Measurements from ENCODE around the gene ATP10B. TPM values are rescaled to one million over a fixed set of nuclear protein-coding genes. Genes with fewer than 3 reads are reported as not detected.

ATP10B gene
- total and polyA plus RNA-seq, 3 experiments from 2014 or later = not detected

DNA sequence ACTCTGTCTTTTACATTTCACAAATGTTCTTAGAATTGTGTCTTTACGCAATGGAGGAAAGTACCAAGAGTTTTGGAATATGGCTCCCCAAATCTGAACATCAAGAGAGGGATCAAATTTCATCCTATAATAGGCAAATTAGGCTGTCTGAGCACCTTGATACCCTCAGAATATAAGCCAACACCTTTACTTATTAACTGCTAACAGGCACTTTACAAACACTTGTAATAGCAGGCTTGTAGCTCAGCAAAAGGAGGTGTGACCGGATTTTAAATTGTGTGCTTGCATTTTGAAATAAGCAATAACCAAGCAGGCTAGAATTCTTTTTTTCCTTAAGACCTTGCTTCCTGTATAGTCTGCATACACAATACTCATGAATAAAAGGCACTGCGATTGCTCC, 92.0 kb downstream of the ATP10B start:
- H3K27me3 Mint-ChIP-seq = peaks cover 0 to 37% of the 10 kb centered on the region in 2 donors
- no peaks in the 10 kb centered on the region for H3K4me1 Mint-ChIP-seq
- Histone ChIP-seq H3K27ac (ENCODE audit: low read depth, low read length) (no peak overlapping the region), H3K36me3 (ENCODE audit: insufficient read depth, low read length) (no peaks in the 10 kb centered on the region), H3K9me3 (ENCODE audit: low read length) (no peaks in the 10 kb centered on the region), H3K4me3 (ENCODE audit: low read length) (no peak overlapping the region), H3K27me3 (ENCODE audit: insufficient read depth, low read length, poor library complexity, severe bottlenecking) (no peaks in the 10 kb centered on the region), H3K4me1 (ENCODE audit: insufficient read depth, low read length) (no peaks in the 10 kb centered on the region)
- peaks cover 0 to 8% (median 3%) of the 10 kb centered on the region in 5 donors for H3K9me3 Mint-ChIP-seq
- H3K27ac Mint-ChIP-seq = no peak overlapping the region
- H3K4me3 Mint-ChIP-seq = no peak overlapping the region
- CTCF ChIA-PET = no interaction called here
- POLR2A ChIA-PET = no interaction called here
- H3K36me3 Mint-ChIP-seq = no peaks in the 10 kb centered on the region
- no peak for DNase-seq

DNA sequence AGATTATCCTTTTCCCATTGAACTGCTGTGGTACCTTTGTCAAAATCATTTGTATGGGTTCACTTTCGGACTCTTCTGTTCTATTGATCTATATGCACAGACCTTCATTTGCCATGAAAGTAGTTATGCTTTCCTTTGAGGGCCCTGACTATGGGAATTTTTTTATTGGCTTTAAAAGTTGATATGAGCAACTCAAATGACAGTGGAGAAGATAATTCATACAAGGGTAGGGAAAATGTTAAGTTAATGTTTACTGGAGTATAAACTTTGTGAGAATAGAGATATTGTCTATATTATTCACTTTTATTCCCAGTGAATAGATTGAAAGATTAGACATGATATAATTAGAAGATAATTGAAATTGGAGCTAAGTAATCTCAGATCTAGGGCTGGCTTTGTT, 94.8 kb downstream of the ATP10B start:
- H3K4me1 ChIP-seq (ENCODE audit: insufficient read depth, low read length) = no peaks in the 10 kb centered on the region
- CTCF ChIA-PET = no interaction called here

DNA sequence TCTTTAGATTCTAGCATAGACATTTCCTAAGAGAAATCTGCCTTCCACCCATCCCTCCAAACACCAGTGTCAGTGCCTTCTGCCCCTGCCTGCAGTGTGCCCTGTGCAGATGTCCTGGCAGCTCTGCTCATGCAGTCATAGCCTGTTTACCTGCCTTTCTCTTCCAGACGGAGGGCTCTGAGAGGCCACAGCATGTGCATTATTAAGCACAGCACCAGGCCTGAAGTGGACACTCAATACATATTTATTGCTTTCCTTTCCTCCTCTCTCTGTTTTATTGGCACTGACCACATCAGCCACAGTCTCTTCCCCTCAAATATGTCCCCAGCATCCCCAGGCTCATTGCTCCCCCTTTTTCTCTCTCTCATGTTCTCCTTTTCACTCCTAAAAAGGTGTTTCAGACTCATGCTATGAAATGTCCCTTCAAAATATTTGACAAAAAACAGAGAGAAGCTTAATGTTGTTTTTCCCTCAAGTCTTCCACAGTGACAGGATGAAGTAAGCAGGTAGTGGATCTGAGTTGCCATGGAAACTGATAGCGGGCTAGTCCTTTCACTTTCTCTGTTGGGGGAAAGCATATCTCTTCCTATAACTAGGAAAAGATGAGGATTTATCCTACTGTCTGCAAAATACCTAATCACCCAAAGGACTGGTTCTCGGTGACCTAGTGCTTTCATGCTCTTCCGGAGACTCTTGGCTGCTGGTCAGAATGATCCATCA, 100.9 kb downstream of the ATP10B start:
- no peaks in the 10 kb centered on the region for H3K36me3 Mint-ChIP-seq
- no peak for DNase-seq
- no peaks in the 10 kb centered on the region for H3K4me1 Mint-ChIP-seq
- H3K27me3 Mint-ChIP-seq = peaks cover 0 to 6% of the 10 kb centered on the region in 2 donors
- Histone ChIP-seq H3K4me3 (ENCODE audit: low read length) (no peak overlapping the region), H3K4me1 (ENCODE audit: insufficient read depth, low read length) (no peaks in the 10 kb centered on the region), H3K9me3 (ENCODE audit: low read length) (no peaks in the 10 kb centered on the region), H3K27me3 (ENCODE audit: insufficient read depth, low read length, poor library complexity, severe bottlenecking) (no peaks in the 10 kb centered on the region), H3K36me3 (ENCODE audit: insufficient read depth, low read length) (no peaks in the 10 kb centered on the region), H3K27ac (ENCODE audit: low read depth, low read length) (no peak overlapping the region)
- no peak overlapping the region for H3K27ac Mint-ChIP-seq
- H3K9me3 Mint-ChIP-seq = peaks cover 0 to 3% (median 2%) of the 10 kb centered on the region in 5 donors
- ChIA-PET CTCF (no interaction called here), POLR2A (no interaction called here)
- H3K4me3 Mint-ChIP-seq = no peak overlapping the region

More for the DNA sequence above, 94.8 kb downstream of the ATP10B start:
- no peaks in the 10 kb centered on the region for H3K4me1 Mint-ChIP-seq
- H3K27me3 Mint-ChIP-seq = peaks cover 0 to 18% of the 10 kb centered on the region in 2 donors
- Histone ChIP-seq H3K36me3 (ENCODE audit: insufficient read depth, low read length) (no peaks in the 10 kb centered on the region), H3K4me3 (ENCODE audit: low read length) (no peak overlapping the region), H3K9me3 (ENCODE audit: low read length) (no peaks in the 10 kb centered on the region), H3K27me3 (ENCODE audit: insufficient read depth, low read length, poor library complexity, severe bottlenecking) (no peaks in the 10 kb centered on the region), H3K27ac (ENCODE audit: low read depth, low read length) (no peak overlapping the region)
- no peak overlapping the region for H3K4me3 Mint-ChIP-seq
- H3K36me3 Mint-ChIP-seq = no peaks in the 10 kb centered on the region
- POLR2A ChIA-PET = no interaction called here
- no peak overlapping the region for H3K27ac Mint-ChIP-seq
- no peak for DNase-seq
- peaks cover 0 to 5% (median 0%) of the 10 kb centered on the region in 5 donors for H3K9me3 Mint-ChIP-seq

GRCh38 chr5:160749682-160750081, 102.3 kb downstream of the ATP10B start:
- ChIA-PET POLR2A (no interaction called here), CTCF (no interaction called here)
- Mint-ChIP-seq H3K27me3 (peaks cover 0 to 6% of the 10 kb centered on the region in 2 donors), H3K9me3 (peaks cover 0 to 2% (median 0%) of the 10 kb centered on the region in 5 donors), H3K4me1 (no peaks in the 10 kb centered on the region), H3K4me3 (no peak overlapping the region), H3K36me3 (no peaks in the 10 kb centered on the region), H3K27ac (no peak overlapping the region)
- no peaks in the 10 kb centered on the region for H3K9me3 ChIP-seq (ENCODE audit: low read length)
- H3K4me3 ChIP-seq (ENCODE audit: low read length) = no peak overlapping the region
- H3K36me3 ChIP-seq (ENCODE audit: insufficient read depth, low read length) = no peaks in the 10 kb centered on the region
- no peak overlapping the region for H3K27ac ChIP-seq (ENCODE audit: low read depth, low read length)
- H3K27me3 ChIP-seq (ENCODE audit: insufficient read depth, low read length, poor library complexity, severe bottlenecking) = no peaks in the 10 kb centered on the region
- no peaks in the 10 kb centered on the region for H3K4me1 ChIP-seq (ENCODE audit: insufficient read depth, low read length)
- DNase-seq = no peak

- Histone ChIP-seq H3K36me3 (ENCODE audit: insufficient read depth, low read length) (no peaks in the 10 kb centered on the region), H3K4me3 (ENCODE audit: low read length) (no peak overlapping the region), H3K27ac (ENCODE audit: low read depth, low read length) (no peak overlapping the region), H3K27me3 (ENCODE audit: insufficient read depth, low read length, poor library complexity, severe bottlenecking) (no peaks in the 10 kb centered on the region), H3K9me3 (ENCODE audit: low read length) (no peaks in the 10 kb centered on the region), H3K4me1 (ENCODE audit: insufficient read depth, low read length) (no peaks in the 10 kb centered on the region)
- Mint-ChIP-seq H3K9me3 (peaks cover 0 to 2% (median 0%) of the 10 kb centered on the region in 5 donors), H3K36me3 (no peaks in the 10 kb centered on the region), H3K4me1 (no peaks in the 10 kb centered on the region), H3K4me3 (no peak overlapping the region), H3K27ac (no peak overlapping the region), H3K27me3 (peaks cover 0 to 9% of the 10 kb centered on the region in 2 donors)
- ChIA-PET CTCF (no interaction called here), POLR2A (no interaction called here)
- DNase-seq = no peak
Observed at GRCh38 chr5:160749026-160749425, 103.0 kb downstream of the ATP10B start.

DNA sequence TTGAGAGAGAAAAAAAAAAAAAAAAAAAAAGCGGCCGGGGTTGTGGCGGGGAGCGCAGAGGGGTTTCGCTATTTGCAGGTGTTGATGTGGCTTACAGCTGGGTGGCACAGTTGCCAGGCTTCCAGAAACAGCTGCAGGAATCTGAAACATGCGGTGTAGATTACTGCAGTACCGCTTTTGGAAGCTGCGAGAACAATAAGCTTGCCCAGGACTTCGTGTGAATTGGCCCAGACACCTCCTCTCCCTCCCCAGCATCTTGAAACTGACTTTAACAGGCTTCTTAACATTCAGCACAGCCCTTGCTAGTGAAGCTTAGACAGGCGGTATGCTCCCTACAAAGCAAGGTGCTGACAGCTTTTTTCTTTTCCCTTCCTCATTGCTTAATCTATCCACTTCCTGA, 104.0 kb downstream of the ATP10B start:
- ChIA-PET POLR2A (no interaction called here), CTCF (no interaction called here)
- DNase-seq = no peak
- Histone ChIP-seq H3K36me3 (ENCODE audit: insufficient read depth, low read length) (no peaks in the 10 kb centered on the region), H3K4me3 (ENCODE audit: low read length) (no peak overlapping the region), H3K27me3 (ENCODE audit: insufficient read depth, low read length, poor library complexity, severe bottlenecking) (no peaks in the 10 kb centered on the region), H3K4me1 (ENCODE audit: insufficient read depth, low read length) (no peaks in the 10 kb centered on the region), H3K27ac (ENCODE audit: low read depth, low read length) (no peak overlapping the region), H3K9me3 (ENCODE audit: low read length) (no peaks in the 10 kb centered on the region)
- no peak overlapping the region for H3K4me3 Mint-ChIP-seq
- H3K27ac Mint-ChIP-seq = no peak overlapping the region
- H3K27me3 Mint-ChIP-seq = peaks cover 0 to 9% of the 10 kb centered on the region in 2 donors
- H3K9me3 Mint-ChIP-seq = peaks cover 0 to 2% (median 0%) of the 10 kb centered on the region in 5 donors
- no peaks in the 10 kb centered on the region for H3K4me1 Mint-ChIP-seq
- no peaks in the 10 kb centered on the region for H3K36me3 Mint-ChIP-seq

- Histone ChIP-seq H3K4me3 (ENCODE audit: low read length) (no peak overlapping the region), H3K27me3 (ENCODE audit: insufficient read depth, low read length, poor library complexity, severe bottlenecking) (no peaks in the 10 kb centered on the region), H3K4me1 (ENCODE audit: insufficient read depth, low read length) (no peaks in the 10 kb centered on the region), H3K9me3 (ENCODE audit: low read length) (no peaks in the 10 kb centered on the region), H3K27ac (ENCODE audit: low read depth, low read length) (no peak overlapping the region), H3K36me3 (ENCODE audit: insufficient read depth, low read length) (no peaks in the 10 kb centered on the region)
- Mint-ChIP-seq H3K36me3 (no peaks in the 10 kb centered on the region), H3K27ac (peak overlapping the region in 1 of 8 donors; percentile 14), H3K4me1 (no peaks in the 10 kb centered on the region), H3K27me3 (peaks cover 0 to 9% of the 10 kb centered on the region in 2 donors), H3K4me3 (no peak overlapping the region), H3K9me3 (peaks cover 0 to 2% (median 0%) of the 10 kb centered on the region in 5 donors)
- CTCF ChIA-PET = no interaction called here
- POLR2A ChIA-PET = no interaction called here
- DNase-seq = no peak
Observed at GRCh38 chr5:160747559-160747958, 104.5 kb downstream of the ATP10B start.

DNA sequence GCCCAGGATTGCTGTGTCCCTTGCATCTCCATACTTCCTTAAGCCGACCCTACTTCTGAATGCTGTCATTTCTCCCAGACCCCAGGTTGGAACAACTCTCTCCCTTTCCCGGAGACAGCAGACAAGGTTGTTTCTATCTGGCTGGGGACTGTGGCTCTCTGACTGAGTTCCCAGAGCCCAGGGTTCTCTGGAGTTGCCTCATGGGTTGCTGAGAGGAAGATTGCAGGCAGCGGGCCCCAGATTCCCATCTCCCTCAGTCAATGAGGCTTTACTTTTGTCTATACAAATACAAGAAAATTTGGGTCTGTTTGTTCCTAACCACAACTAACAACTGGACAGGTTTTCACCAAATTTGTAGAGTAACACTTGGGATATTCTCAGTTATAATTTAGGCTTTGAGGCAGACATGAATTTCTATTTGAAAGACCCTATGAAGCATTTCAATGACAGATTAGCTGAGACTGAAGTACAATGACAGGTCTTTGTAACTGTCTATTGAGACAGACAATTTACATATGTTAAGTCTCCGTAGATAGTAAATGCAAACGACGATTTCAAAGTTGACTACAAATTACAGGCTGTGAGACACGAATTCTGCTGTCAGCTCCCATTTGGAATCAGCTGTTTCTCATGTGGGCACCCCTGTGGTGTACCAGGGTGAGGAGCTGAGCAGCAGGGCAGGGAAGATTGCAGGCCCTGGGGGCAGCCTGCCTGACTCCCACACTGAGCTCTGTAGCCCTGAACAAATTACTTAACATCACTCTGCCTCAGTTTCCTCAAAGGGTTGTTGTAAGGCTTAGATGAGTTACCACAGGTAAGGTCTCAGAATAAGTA, 107.5 kb downstream of the ATP10B start:
- no peaks in the 10 kb centered on the region for H3K36me3 Mint-ChIP-seq
- no peak overlapping the region for H3K4me3 Mint-ChIP-seq
- peaks cover 0 to 2% of the 10 kb centered on the region in 2 donors for H3K27me3 Mint-ChIP-seq
- POLR2A ChIA-PET = no interaction called here
- no peak overlapping the region for H3K4me3 ChIP-seq (ENCODE audit: low read length)
- no peaks in the 10 kb centered on the region for H3K36me3 ChIP-seq (ENCODE audit: insufficient read depth, low read length)
- H3K27me3 ChIP-seq (ENCODE audit: insufficient read depth, low read length, poor library complexity, severe bottlenecking) = no peaks in the 10 kb centered on the region
- H3K9me3 ChIP-seq (ENCODE audit: low read length) = no peaks in the 10 kb centered on the region
- DNase-seq = no peak
- H3K4me1 ChIP-seq (ENCODE audit: insufficient read depth, low read length) = no peaks in the 10 kb centered on the region
- CTCF ChIA-PET = no interaction called here
- H3K27ac Mint-ChIP-seq = no peak overlapping the region
- no peak overlapping the region for H3K27ac ChIP-seq (ENCODE audit: low read depth, low read length)
- no peaks in the 10 kb centered on the region for H3K4me1 Mint-ChIP-seq
- peaks cover 0 to 2% (median 0%) of the 10 kb centered on the region in 5 donors for H3K9me3 Mint-ChIP-seq
